Neural progenitor cell (in vitro differentiated cells): ENCODE results near the gene UBE2L3. TPM values are rescaled to one million over a fixed set of nuclear protein-coding genes. Genes with fewer than 3 reads are reported as not detected.
A peak's percentile ranks its signal among the peaks of the same experiment; 100 is the strongest.

ENCODE experiments used
- DNase-seq: peaks from one replicate; pipeline ENCODE4 v3.0.0-alpha.2; 2016; ENCODE audit warnings: low spot score
- H2AFZ ChIP-seq: fragments of 200-600 bp; sonication (generic); replicated peaks from 2 replicates; pipeline ENCODE4 v1.6.1; 2016; ENCODE audit warnings: antibody characterized with exemption
- H3F3A ChIP-seq: fragments of 200-600 bp; sonication (generic); 2 replicates; pipeline ENCODE4 v1.6.1; 2016; ENCODE audit warnings: antibody characterized with exemption, low read depth
- H3K27ac ChIP-seq: fragments of 200-600 bp; sonication (generic); 2 replicates; pipeline ENCODE4 v1.5.1; 2016; ENCODE audit warnings: mild to moderate bottlenecking
- H3K27me3 ChIP-seq: fragments of 200-600 bp; sonication (generic); 2 replicates; pipeline ENCODE4 v1.6.1; 2016; ENCODE audit warnings: mild to moderate bottlenecking, moderate library complexity
- H3K36me3 ChIP-seq: fragments of 200-600 bp; sonication (generic); 2 replicates; pipeline ENCODE4 v1.5.1; 2016
- H3K4me1 ChIP-seq: fragments of 200-600 bp; sonication (generic); 2 replicates; pipeline ENCODE4 v1.6.1; 2016; ENCODE audit warnings: mixed run types
- H3K4me2 ChIP-seq: fragments of 200-600 bp; sonication (generic); 2 replicates; pipeline ENCODE4 v1.6.1; 2016
- H3K4me3 ChIP-seq: fragments of 200-600 bp; sonication (generic); 2 replicates; pipeline ENCODE4 v1.5.1; 2016
- H3K79me2 ChIP-seq: fragments of 200-600 bp; sonication (generic); 2 replicates; pipeline ENCODE4 v1.6.1; 2016; ENCODE audit warnings: low read depth
- H3K9ac ChIP-seq: fragments of 200-600 bp; sonication (generic); 2 replicates; pipeline ENCODE4 v1.6.1; 2016
- H3K9me3 ChIP-seq: fragments of 200-600 bp; sonication (generic); 2 replicates; pipeline ENCODE4 v1.5.1; 2016; ENCODE audit warnings: low read depth
- H4K20me1 ChIP-seq: fragments of 200-600 bp; sonication (generic); 2 replicates; pipeline ENCODE4 v1.6.1; 2016; ENCODE audit warnings: low read depth
- H3K27ac Mint-ChIP-seq: 3 replicates; pipeline ENCODE4 v1.8.0; 2021; ENCODE audit warnings: mixed read lengths
- H3K27me3 Mint-ChIP-seq: 2 replicates; pipeline ENCODE4 v1.8.0; 2022; ENCODE audit warnings: low read depth, mild to moderate bottlenecking, inconsistent platforms, moderate library complexity, mixed read lengths; ENCODE audit not compliant: insufficient read depth
- H3K36me3 Mint-ChIP-seq: 3 replicates; pipeline ENCODE4 v1.8.0; 2021; ENCODE audit warnings: mixed read lengths
- H3K4me1 Mint-ChIP-seq: 3 replicates; pipeline ENCODE4 v1.8.0; 2021; ENCODE audit warnings: mixed read lengths
- H3K4me3 Mint-ChIP-seq: 3 replicates; pipeline ENCODE4 v1.8.0; 2021; ENCODE audit warnings: mild to moderate bottlenecking, moderate library complexity, mixed read lengths
- H3K9me3 Mint-ChIP-seq: 3 replicates; pipeline ENCODE4 v1.8.0; 2020; ENCODE audit warnings: mixed read lengths
- EZH2 ChIP-seq: fragments of 200-600 bp; sonication (generic); IDR thresholded peaks from 2 replicates; pipeline ENCODE4 v1.6.1; 2017; ENCODE audit warnings: antibody characterized with exemption, mild to moderate bottlenecking, moderate library complexity
- EZH2phosphoT487 ChIP-seq: fragments of 200-600 bp; sonication (generic); IDR thresholded peaks from 2 replicates; pipeline ENCODE4 v1.6.1; 2017; ENCODE audit warnings: antibody characterized with exemption
- total RNA-seq: library from RNA; depleted of rRNA; stranded (reverse); fragments of >200 nt; gene quantifications from 2 replicates; pipeline ENCODE4 v1.2.3, GENCODE V29; 2015; ENCODE audit warnings: low replicate concordance
- TF ChIP-seq, protein P1 (sequence below): fragments of 200-600 bp; sonication (generic); IDR thresholded peaks from 2 replicates; pipeline ENCODE4 v1.5.1; 2017; ENCODE audit warnings: antibody characterized with exemption, mild to moderate bottlenecking

Gene UBE2L3
- total RNA-seq, 1 donor from 2014 or later = 61.2 TPM

DNA sequence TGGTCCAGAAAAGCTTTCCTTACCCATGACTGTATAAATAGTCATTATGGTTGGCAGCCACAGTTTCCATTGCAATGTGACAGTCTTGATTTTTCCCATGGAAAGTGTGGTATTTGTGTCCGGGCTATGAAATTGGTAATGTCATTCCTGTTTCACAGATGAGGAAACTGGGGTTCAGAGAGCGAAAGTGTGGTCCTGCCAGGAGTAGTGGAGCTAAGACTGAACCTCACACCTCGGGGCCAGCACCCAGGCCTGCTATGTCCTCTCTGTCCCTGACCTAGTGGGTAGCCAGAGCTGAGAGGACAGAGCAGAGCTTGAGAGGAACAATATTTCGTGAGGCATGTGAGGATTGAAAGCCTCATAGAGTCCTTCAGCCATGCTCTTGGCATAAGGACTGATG is 63.5 kb downstream of the UBE2L3 start:
- H2AFZ ChIP-seq = no peak overlapping the region
- no peaks in the 10 kb centered on the region for H3K27me3 ChIP-seq
- no peaks in the 10 kb centered on the region for H3K9me3 ChIP-seq
- no peak overlapping the region for H3K9ac ChIP-seq
- no peak for DNase-seq
- Mint-ChIP-seq H3K4me1 (peaks cover 10% of the 10 kb centered on the region), H3K36me3 (peaks cover 9% of the 10 kb centered on the region), H3K9me3 (peaks cover 2% of the 10 kb centered on the region), H3K27me3 (peaks cover 8% of the 10 kb centered on the region), H3K4me3 (peak overlapping the region; percentile 81), H3K27ac (no peak overlapping the region)
- no peak overlapping the region for H3K4me2 ChIP-seq
- no peak overlapping the region for H3K27ac ChIP-seq
- H3K4me1 ChIP-seq = no peaks in the 10 kb centered on the region
- no peaks in the 10 kb centered on the region for H3K36me3 ChIP-seq
- peaks cover 22% of the 10 kb centered on the region for H3K79me2 ChIP-seq
- TF ChIP-seq EZH2 = no peak
- TF ChIP-seq, protein P1, sequence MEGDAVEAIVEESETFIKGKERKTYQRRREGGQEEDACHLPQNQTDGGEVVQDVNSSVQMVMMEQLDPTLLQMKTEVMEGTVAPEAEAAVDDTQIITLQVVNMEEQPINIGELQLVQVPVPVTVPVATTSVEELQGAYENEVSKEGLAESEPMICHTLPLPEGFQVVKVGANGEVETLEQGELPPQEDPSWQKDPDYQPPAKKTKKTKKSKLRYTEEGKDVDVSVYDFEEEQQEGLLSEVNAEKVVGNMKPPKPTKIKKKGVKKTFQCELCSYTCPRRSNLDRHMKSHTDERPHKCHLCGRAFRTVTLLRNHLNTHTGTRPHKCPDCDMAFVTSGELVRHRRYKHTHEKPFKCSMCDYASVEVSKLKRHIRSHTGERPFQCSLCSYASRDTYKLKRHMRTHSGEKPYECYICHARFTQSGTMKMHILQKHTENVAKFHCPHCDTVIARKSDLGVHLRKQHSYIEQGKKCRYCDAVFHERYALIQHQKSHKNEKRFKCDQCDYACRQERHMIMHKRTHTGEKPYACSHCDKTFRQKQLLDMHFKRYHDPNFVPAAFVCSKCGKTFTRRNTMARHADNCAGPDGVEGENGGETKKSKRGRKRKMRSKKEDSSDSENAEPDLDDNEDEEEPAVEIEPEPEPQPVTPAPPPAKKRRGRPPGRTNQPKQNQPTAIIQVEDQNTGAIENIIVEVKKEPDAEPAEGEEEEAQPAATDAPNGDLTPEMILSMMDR = no peak
- TF ChIP-seq EZH2phosphoT487 = no peak
- H3K4me3 ChIP-seq = no peak overlapping the region
- H4K20me1 ChIP-seq = peaks cover 29% of the 10 kb centered on the region
- peaks cover 17% of the 10 kb centered on the region for H3F3A ChIP-seq

DNA sequence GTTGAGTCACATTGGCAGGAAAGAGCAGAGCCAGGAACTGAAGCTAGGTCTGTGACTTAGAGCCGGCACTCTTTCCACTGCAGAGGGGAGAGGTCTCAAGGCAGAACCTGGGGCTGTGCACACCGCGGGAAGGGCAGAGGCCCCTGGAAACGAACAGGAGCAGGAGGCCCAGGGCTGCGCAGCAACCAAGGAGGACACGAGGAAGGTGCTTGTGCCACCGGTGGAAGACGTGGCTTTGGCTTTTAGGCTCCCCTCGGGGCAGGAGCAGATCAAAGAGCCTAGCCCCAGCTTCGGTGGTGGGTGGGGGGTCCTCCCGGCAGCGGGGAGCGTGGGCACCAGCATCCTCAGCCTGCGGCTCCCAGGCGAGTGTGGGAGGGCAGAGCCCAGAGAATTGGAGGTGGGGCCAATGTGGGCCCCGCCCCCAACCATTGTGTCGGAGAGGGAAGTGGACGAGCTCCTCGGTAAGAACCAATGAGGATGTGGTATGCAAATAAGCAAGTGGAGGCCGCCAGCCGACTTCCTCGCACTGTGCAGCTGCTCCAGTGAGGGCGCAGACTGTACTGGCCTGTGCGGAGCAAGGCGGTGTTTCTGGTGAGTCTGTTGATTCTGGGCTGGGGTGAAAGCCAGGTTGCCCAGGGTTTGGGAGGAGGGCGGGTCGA is 64.9 kb downstream of the UBE2L3 start, which contains the start of gene CCDC116:
CCDC116 (plus strand) TSS at position 524 of the 659 bp plus-strand sequence. CDS start 422 bp downstream, outside the sequence.
- peaks cover 9% of the 10 kb centered on the region for H3F3A ChIP-seq
- peaks cover 10% of the 10 kb centered on the region for H3K4me1 Mint-ChIP-seq
- DNase-seq = peak; percentile 48
- no peaks in the 10 kb centered on the region for H3K36me3 ChIP-seq
- no peaks in the 10 kb centered on the region for H3K27me3 ChIP-seq
- H3K4me3 Mint-ChIP-seq = peak within 1 kb of the TSS; percentile 50
- no peaks in the 10 kb centered on the region for H3K9me3 ChIP-seq
- H3K4me2 ChIP-seq = no peak within 1 kb of the TSS
- H3K27ac Mint-ChIP-seq = no peak within 1 kb of the TSS
- H4K20me1 ChIP-seq = peaks cover 17% of the 10 kb centered on the region
- peaks cover 2% of the 10 kb centered on the region for H3K9me3 Mint-ChIP-seq
- no peaks in the 10 kb centered on the region for H3K4me1 ChIP-seq
- H3K36me3 Mint-ChIP-seq = peaks cover 7% of the 10 kb centered on the region
- H3K27me3 Mint-ChIP-seq = peaks cover 2% of the 10 kb centered on the region
- TF ChIP-seq EZH2 = no peak
- no peak for TF ChIP-seq EZH2phosphoT487
- TF ChIP-seq, protein P1 = no peak
- no peak within 1 kb of the TSS for H3K4me3 ChIP-seq
- peaks cover 21% of the 10 kb centered on the region for H3K79me2 ChIP-seq
- H3K9ac ChIP-seq = no peak within 1 kb of the TSS
- H3K27ac ChIP-seq = no peak within 1 kb of the TSS
- no peak within 1 kb of the TSS for H2AFZ ChIP-seq

DNA sequence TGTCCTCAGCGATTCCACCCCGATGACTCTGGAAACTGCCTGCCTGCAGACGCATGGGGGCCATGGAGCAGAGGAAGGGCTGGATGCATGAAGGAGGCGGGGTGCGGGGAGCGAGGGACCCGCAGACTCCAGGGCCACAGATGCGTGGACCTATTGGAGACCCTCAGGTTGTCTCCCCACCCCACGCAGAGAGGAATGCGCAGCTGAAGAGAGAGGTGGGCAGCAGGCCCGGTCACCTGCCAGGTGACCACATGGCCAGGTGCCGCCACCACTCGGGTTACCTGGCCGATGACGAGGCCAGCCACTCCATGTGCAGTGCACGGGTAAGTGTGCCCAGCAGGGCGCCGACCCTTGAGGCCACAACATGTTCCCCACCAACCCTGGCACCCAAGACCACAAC is 65.4 kb downstream of the UBE2L3 start:
- Histone ChIP-seq H3K27me3 (no peaks in the 10 kb centered on the region), H3F3A (peaks cover 3% of the 10 kb centered on the region), H3K4me1 (no peaks in the 10 kb centered on the region), H3K9me3 (no peaks in the 10 kb centered on the region), H3K36me3 (no peaks in the 10 kb centered on the region), H3K27ac (no peak overlapping the region), H3K4me2 (no peak overlapping the region), H3K4me3 (no peak overlapping the region), H3K9ac (no peak overlapping the region), H3K79me2 (peaks cover 16% of the 10 kb centered on the region), H4K20me1 (peaks cover 12% of the 10 kb centered on the region), H2AFZ (no peak overlapping the region)
- Mint-ChIP-seq H3K9me3 (peaks cover 2% of the 10 kb centered on the region), H3K27ac (no peak overlapping the region), H3K4me3 (no peak overlapping the region), H3K4me1 (peaks cover 7% of the 10 kb centered on the region), H3K27me3 (peaks cover 2% of the 10 kb centered on the region), H3K36me3 (peaks cover 5% of the 10 kb centered on the region)
- TF ChIP-seq EZH2phosphoT487 (no peak), EZH2 (no peak)
- TF ChIP-seq, protein P1 = no peak
- DNase-seq = no peak
